H1 (cell line): ENCODE measurements around the gene HDC. TPM values are rescaled to one million over a fixed set of nuclear protein-coding genes. Genes with fewer than 3 reads are reported as not detected.

ENCODE experiments used
- CTCF ChIA-PET: fragments of 300-600 bp; sonication (Branson Sonifier 250); formaldehyde crosslinking; loops from one replicate; lab custom pipeline; 2021; ENCODE audit not compliant: partially characterized antibody; lab: Charles Lee
- POLR2A ChIA-PET: fragments of 300-600 bp; sonication (Branson Sonifier 250); formaldehyde crosslinking; loops from one replicate; lab custom pipeline; 2021; ENCODE audit warnings: inconsistent platforms; ENCODE audit not compliant: partially characterized antibody; lab: Charles Lee
- DNase-seq, 2 experiments: peaks; one replicate each; pipeline versions ENCODE4 v3.0.0 to v3.0.0-alpha.2; 2010 to 2022; ENCODE audit warnings: low spot score in 2 of 2, low read depth in 1 of 2, mixed read lengths in 1 of 2
- FAIRE-seq: peaks from 2 replicates; lab custom pipeline; 2011; peaks lifted over from hg19 to GRCh38; lab: Jason Lieb, UNC
- H2AFZ ChIP-seq: 2 replicates; pipeline ENCODE4 v1.8.1; 2012; ENCODE audit warnings: low read length, inconsistent platforms
- H2AK5ac ChIP-seq: 2 replicates; pipeline ENCODE4 v1.6.1; 2013; ENCODE audit warnings: low read depth, low read length
- H2BK120ac ChIP-seq: replicated peaks from 2 replicates; pipeline ENCODE3; 2013; ENCODE audit warnings: low read depth, low read length, inconsistent platforms
- H2BK12ac ChIP-seq: 2 replicates; pipeline ENCODE4 v1.6.1; 2013; ENCODE audit warnings: low read depth, low read length
- H2BK15ac ChIP-seq: 2 replicates; pipeline ENCODE4 v1.6.1; 2013; ENCODE audit warnings: low read length
- H2BK20ac ChIP-seq: 2 replicates; pipeline ENCODE4 v1.6.1; 2013; ENCODE audit warnings: low read length
- H2BK5ac ChIP-seq: 2 replicates; pipeline ENCODE4 v1.6.1; 2013; ENCODE audit warnings: low read depth, low read length
- H3K14ac ChIP-seq: 2 replicates; pipeline ENCODE4 v1.6.1; 2013; ENCODE audit warnings: inconsistent platforms; ENCODE audit not compliant: insufficient read length
- H3K18ac ChIP-seq: 2 replicates; pipeline ENCODE4 v1.6.1; 2013; ENCODE audit warnings: low read length; ENCODE audit errors: extremely low read depth
- H3K23ac ChIP-seq: 2 replicates; pipeline ENCODE4 v1.6.1; 2013; ENCODE audit warnings: inconsistent platforms; ENCODE audit not compliant: insufficient read length
- H3K23me2 ChIP-seq: 2 replicates; pipeline ENCODE4 v1.6.1; 2013; ENCODE audit warnings: low read depth, low read length
- H3K27ac ChIP-seq: 2 replicates; pipeline ENCODE4 v1.6.1; 2011; ENCODE audit warnings: low read depth, low read length, inconsistent platforms
- H3K27me3 ChIP-seq, 4 experiments: replicated peaks in 1 of 4; 1 replicate in 1 of 4; 2 replicates in 3 of 4; pipeline versions ENCODE4 v1.6.1 to v1.8.1; 2011 to 2013; ENCODE audit warnings: low read length in 3 of 4, mild to moderate bottlenecking in 3 of 4, inconsistent platforms in 2 of 4, mixed read lengths in 2 of 4, moderate library complexity in 1 of 4; ENCODE audit not compliant: control insufficient read depth in 3 of 4, insufficient read depth in 3 of 4; ENCODE audit errors: extremely low read depth in 1 of 4
- H3K36me3 ChIP-seq, 4 experiments: 2 replicates each; pipeline versions ENCODE4 v1.6.1 to v1.8.1; 2011 to 2013; ENCODE audit warnings: mild to moderate bottlenecking in 4 of 4, low read length in 3 of 4, moderate library complexity in 2 of 4, control low read depth in 1 of 4, inconsistent platforms in 1 of 4; ENCODE audit not compliant: insufficient read depth in 4 of 4, control insufficient read depth in 2 of 4
- H3K4ac ChIP-seq: replicated peaks from 2 replicates; pipeline ENCODE3; 2013; ENCODE audit warnings: low read length, low read depth, mixed read lengths, inconsistent platforms; ENCODE audit not compliant: insufficient read length
- H3K4me1 ChIP-seq, 4 experiments: replicated peaks in 1 of 4; 1 replicate in 1 of 4; 2 replicates in 3 of 4; pipeline versions ENCODE4 v1.6.1 to v1.8.1; 2011 to 2013; ENCODE audit warnings: low read length in 3 of 4, inconsistent platforms in 2 of 4, mixed read lengths in 1 of 4; ENCODE audit not compliant: insufficient read depth in 4 of 4, control insufficient read depth in 3 of 4
- H3K4me2 ChIP-seq, 2 experiments: 2 replicates each; pipeline versions ENCODE4 v1.6.1 to v1.8.1; 2011 to 2013; ENCODE audit warnings: low read depth in 2 of 2, low read length in 2 of 2, control low read depth in 1 of 2, inconsistent platforms in 1 of 2, mild to moderate bottlenecking in 1 of 2; ENCODE audit not compliant: insufficient read depth in 1 of 2
- H3K4me3 ChIP-seq, 4 experiments: fragments of 200-600, 300-600 bp in 1 of 4; sonication (generic), shearing (Covaris generic), sonication (Bioruptor Twin) in 1 of 4; 2 replicates each; pipeline versions ENCODE4 v1.5.1 to v1.8.1; 2011 to 2016; ENCODE audit warnings: low read length in 4 of 4, low read depth in 3 of 4, control low read depth in 2 of 4, inconsistent platforms in 2 of 4, mild to moderate bottlenecking in 2 of 4, mixed read lengths in 1 of 4, moderate library complexity in 1 of 4; ENCODE audit not compliant: insufficient read depth in 2 of 4; ENCODE audit errors: extremely low read depth in 1 of 4
- H3K56ac ChIP-seq: replicated peaks from 2 replicates; pipeline ENCODE3; 2013; ENCODE audit warnings: low read depth, mild to moderate bottlenecking, mixed read lengths, low read length, inconsistent platforms; ENCODE audit not compliant: insufficient read length
- H3K79me1 ChIP-seq: 2 replicates; pipeline ENCODE4 v1.6.1; 2013; ENCODE audit warnings: low read depth, low read length, control low read depth
- H3K79me2 ChIP-seq, 2 experiments: 2 replicates each; pipeline versions ENCODE4 v1.6.1 to v1.8.1; 2012 to 2013; ENCODE audit warnings: low read length in 2 of 2, mild to moderate bottlenecking in 2 of 2, inconsistent platforms in 1 of 2; ENCODE audit not compliant: insufficient read depth in 2 of 2, control insufficient read depth in 1 of 2
- H3K9ac ChIP-seq, 4 experiments: replicated peaks in 1 of 4; 1 replicate in 1 of 4; 2 replicates in 3 of 4; pipeline versions ENCODE4 v1.6.1 to v1.8.1; 2011 to 2013; ENCODE audit warnings: low read depth in 3 of 4, low read length in 3 of 4, control low read depth in 2 of 4, mild to moderate bottlenecking in 2 of 4, moderate library complexity in 2 of 4, inconsistent platforms in 1 of 4; ENCODE audit errors: extremely low read depth in 1 of 4
- H3K9me3 ChIP-seq, 2 experiments: 2 replicates each; pipeline versions ENCODE4 v1.6.1 to v1.8.1; 2012 to 2013; ENCODE audit warnings: mild to moderate bottlenecking in 2 of 2, moderate library complexity in 2 of 2, control low read depth in 1 of 2, inconsistent platforms in 1 of 2, low read depth in 1 of 2, low read length in 1 of 2, mixed read lengths in 1 of 2; ENCODE audit not compliant: insufficient read depth in 2 of 2
- H4K20me1 ChIP-seq, 2 experiments: replicated peaks in 1 of 2; 2 replicates each; pipeline versions ENCODE3 to v1.8.1; 2011 to 2013; ENCODE audit warnings: inconsistent platforms in 2 of 2, low read length in 2 of 2, mild to moderate bottlenecking in 1 of 2; ENCODE audit not compliant: insufficient read depth in 2 of 2, control insufficient read depth in 1 of 2
- H4K5ac ChIP-seq: 2 replicates; pipeline ENCODE4 v1.6.1; 2013; ENCODE audit warnings: low read length, low read depth, mixed read lengths, inconsistent platforms; ENCODE audit not compliant: insufficient read length
- H4K8ac ChIP-seq: 2 replicates; pipeline ENCODE4 v1.8.0; 2013; ENCODE audit warnings: mild to moderate bottlenecking, moderate library complexity, low read length, inconsistent platforms; ENCODE audit not compliant: insufficient read depth; ENCODE audit errors: extremely low read depth
- H4K91ac ChIP-seq: replicated peaks from 2 replicates; pipeline ENCODE3; 2013; ENCODE audit warnings: low read length, mixed read lengths, inconsistent platforms; ENCODE audit not compliant: insufficient read length
- ATF2 ChIP-seq: IDR thresholded peaks from 2 replicates; pipeline ENCODE4 v1.6.1; 2012; ENCODE audit warnings: low read length, inconsistent platforms
- CREB1 ChIP-seq: IDR thresholded peaks from 2 replicates; pipeline ENCODE4 v1.6.1; 2012; ENCODE audit warnings: inconsistent platforms
- POU5F1 ChIP-seq: IDR thresholded peaks from 2 replicates; pipeline ENCODE4 v1.6.1; 2011; ENCODE audit warnings: low read depth, mild to moderate bottlenecking, low read length, moderate library complexity
- RXRA ChIP-seq: IDR thresholded peaks from 2 replicates; pipeline ENCODE4 v1.6.1; 2011; ENCODE audit warnings: low read depth, mild to moderate bottlenecking, low read length, moderate library complexity; ENCODE audit not compliant: insufficient read depth
- SIRT6 ChIP-seq: IDR thresholded peaks from one replicate; pipeline ENCODE4 v1.7.1; 2012; ENCODE audit warnings: low read length, inconsistent platforms
- SUZ12 ChIP-seq: fragments of 200-600 bp; sonication (generic); IDR thresholded peaks from 2 replicates; pipeline ENCODE4 v1.6.1; 2012; ENCODE audit warnings: mild to moderate bottlenecking, inconsistent platforms, low read length, moderate library complexity, mixed read lengths
- WGBS, 2 experiments: shearing (Covaris generic) in 1 of 2; methylation state at CpG; one replicate each; pipeline versions ENCODE4 v1.1.6 to v1.1.7; 2013 to 2015; ENCODE audit warnings: low lambda C conversion rate in 2 of 2, mixed read lengths in 2 of 2, inconsistent platforms in 1 of 2, low coverage in 1 of 2, missing lambda C conversion rate in 1 of 2; ENCODE audit not compliant: insufficient replicate concordance in 2 of 2, insufficient coverage in 1 of 2, insufficient read length in 1 of 2; ENCODE audit errors: extremely low coverage in 1 of 2, missing lambda C conversion rate in 1 of 2; 5-methylcytosine and 5-hydroxymethylcytosine counted together
- polyA plus RNA-seq, 7 experiments: library from polyadenylated mRNA; depleted of rRNA in 3 of 7; stranded (reverse) in 5 of 7; unstranded in 2 of 7; fragments of >200 nt in 5 of 7; fragments of 200-250 nt in 2 of 7; gene quantifications; 1 replicate in 5 of 7; 2 replicates in 1 of 7; 4 replicates in 1 of 7; pipeline versions ENCODE4 v1.2.1 to v1.2.3, GENCODE V29; 2011 to 2013; ENCODE audit warnings: missing spikeins in 2 of 7, mixed read lengths in 2 of 7
- total RNA-seq: library from RNA; stranded (reverse); fragmentation: NEBNext Ultra II Directional; extraction: Animal tissue kit (Norgen Biotek cat#: 25700); gene quantifications from 2 replicates; pipeline ENCODE4 v1.2.1, GENCODE V29; 2021

Gene HDC
- total and polyA plus RNA-seq, 2 of the 8 experiments (the other 6 are each of a cell fraction or from before 2014, with no cell fraction given), result 0.20 to 0.22 TPM

GRCh38 chr15:50236433-50236832, 29.1 kb downstream of the HDC start:
- H3K79me2 ChIP-seq, result no peaks in the 10 kb centered on the region
- no peak overlapping the region for H2AFZ ChIP-seq
- H3K23me2 ChIP-seq, result no peaks in the 10 kb centered on the region

More at GRCh38 chr15:50236433-50236832, 29.1 kb downstream of the HDC start:
- FAIRE-seq, result no peak
- H2BK15ac ChIP-seq, result no peak overlapping the region
- H3K79me1 ChIP-seq, result no peaks in the 10 kb centered on the region
- ChIA-PET POLR2A (no interaction called here), CTCF (interaction anchor here (5.7 kb wide), 1 partner anchor 14 kb away, joined by 37 read pairs; no protein-coding TSS in a partner anchor)
- H4K5ac ChIP-seq, result no peak overlapping the region
- H4K91ac ChIP-seq, result no peak overlapping the region
- no peak overlapping the region for H2BK120ac ChIP-seq
- no peak for DNase-seq
- WGBS, 2 experiments, result 89% methylated on average over 9 of the region's 9 CpGs; no CpG with 5 or more reads in 1 of the 2 experiments
- no peak overlapping the region for H3K23ac ChIP-seq
- H3K27ac ChIP-seq, result no peak overlapping the region
- H3K9me3 ChIP-seq, result no peaks in the 10 kb centered on the region
- H2BK12ac ChIP-seq, result no peak overlapping the region
- no peak overlapping the region for H3K4me3 ChIP-seq
- no peak overlapping the region for H3K14ac ChIP-seq
- no peaks in the 10 kb centered on the region; a peak in 1 of 8 replicates for H3K36me3 ChIP-seq
- H4K20me1 ChIP-seq, result no peaks in the 10 kb centered on the region
- H3K18ac ChIP-seq, result no peak overlapping the region
- no peak overlapping the region for H3K4ac ChIP-seq
- no peak overlapping the region for H3K4me2 ChIP-seq
- no peak overlapping the region for H3K56ac ChIP-seq
- H2BK20ac ChIP-seq, result no peak overlapping the region
- no peak overlapping the region for H2AK5ac ChIP-seq
- no peak overlapping the region for H3K9ac ChIP-seq
- no peak for TF ChIP-seq SUZ12
- TF ChIP-seq CREB1, result no peak
- no peak for TF ChIP-seq RXRA
- no peak for TF ChIP-seq SIRT6
- no peak for TF ChIP-seq ATF2
- no peak for TF ChIP-seq POU5F1
- no peak overlapping the region for H4K8ac ChIP-seq
- no peak overlapping the region for H2BK5ac ChIP-seq
- no peaks in the 10 kb centered on the region for H3K4me1 ChIP-seq
- no peaks in the 10 kb centered on the region for H3K27me3 ChIP-seq
